GM23338 (cell line): ENCODE results near the gene SH3RF3. TPM values are rescaled to one million over a fixed set of nuclear protein-coding genes. Genes with fewer than 3 reads are reported as not detected.

ENCODE experiments used
- ATAC-seq: fragments of 200-7000 bp; cut with Tn5 transposase; 3 replicates; pipeline ENCODE4 v1.9.1; 2020
- DNase-seq: peaks from one replicate; pipeline ENCODE4 v3.0.0-alpha.2; 2015; ENCODE audit warnings: low spot score
- H2AFZ ChIP-seq: fragments of 200-600 bp; sonication (generic); 2 replicates; pipeline ENCODE4 v1.8.0; 2016; ENCODE audit warnings: antibody characterized with exemption, mild to moderate bottlenecking, moderate library complexity
- H3F3A ChIP-seq: fragments of 200-600 bp; sonication (generic); replicated peaks from 2 replicates; pipeline ENCODE4 v1.8.0; 2017; ENCODE audit warnings: antibody characterized with exemption, mixed run types, low read depth
- H3K27ac ChIP-seq: fragments of 200-600 bp; sonication (generic); 2 replicates; pipeline ENCODE4 v1.6.1; 2016; ENCODE audit warnings: low read depth
- H3K27me3 ChIP-seq: fragments of 200-600 bp; sonication (generic); 2 replicates; pipeline ENCODE4 v1.8.0; 2016; ENCODE audit warnings: mild to moderate bottlenecking, mixed run types, moderate library complexity; ENCODE audit not compliant: insufficient read depth
- H3K36me3 ChIP-seq: fragments of 200-600 bp; sonication (generic); 2 replicates; pipeline ENCODE4 v1.8.0; 2016; ENCODE audit warnings: mild to moderate bottlenecking; ENCODE audit not compliant: insufficient read depth
- H3K4me1 ChIP-seq: fragments of 200-600 bp; sonication (generic); 2 replicates; pipeline ENCODE4 v1.8.0; 2016; ENCODE audit warnings: mild to moderate bottlenecking, moderate library complexity; ENCODE audit not compliant: insufficient read depth
- H3K4me2 ChIP-seq: fragments of 200-600 bp; sonication (generic); 2 replicates; pipeline ENCODE4 v1.7.1; 2017; ENCODE audit warnings: mixed run types
- H3K4me3 ChIP-seq: fragments of 200-600 bp; sonication (generic); 2 replicates; pipeline ENCODE4 v1.6.1; 2016; ENCODE audit warnings: mixed run types
- H3K79me2 ChIP-seq: fragments of 200-600 bp; sonication (generic); replicated peaks from 2 replicates; pipeline ENCODE4 v1.8.0; 2017; ENCODE audit warnings: mild to moderate bottlenecking; ENCODE audit not compliant: insufficient read depth
- H3K9me2 ChIP-seq: fragments of 200-600 bp; sonication (generic); 2 replicates; pipeline ENCODE4 v1.8.0; 2017; ENCODE audit not compliant: insufficient read depth
- H4K20me1 ChIP-seq: fragments of 200-600 bp; sonication (generic); replicated peaks from 2 replicates; pipeline ENCODE4 v1.8.0; 2017; ENCODE audit warnings: mild to moderate bottlenecking; ENCODE audit not compliant: insufficient read depth
- H3K27ac Mint-ChIP-seq: 2 replicates; pipeline ENCODE4 v1.8.0; 2020; ENCODE audit warnings: inconsistent platforms, mild to moderate bottlenecking, moderate library complexity, mixed read lengths
- H3K27me3 Mint-ChIP-seq: 3 replicates; pipeline ENCODE4 v1.8.0; 2022; ENCODE audit warnings: low read depth, mild to moderate bottlenecking, moderate library complexity, mixed read lengths, inconsistent platforms; ENCODE audit not compliant: insufficient read depth, poor library complexity
- H3K36me3 Mint-ChIP-seq: 3 replicates; pipeline ENCODE4 v1.8.0; 2021; ENCODE audit warnings: low read depth, mild to moderate bottlenecking, inconsistent platforms, moderate library complexity, mixed read lengths
- H3K4me1 Mint-ChIP-seq: 3 replicates; pipeline ENCODE4 v1.8.0; 2020; ENCODE audit warnings: mild to moderate bottlenecking, inconsistent platforms, mixed read lengths
- H3K4me3 Mint-ChIP-seq: 3 replicates; pipeline ENCODE4 v1.8.0; 2021; ENCODE audit warnings: moderate library complexity, mild to moderate bottlenecking, inconsistent platforms, mixed read lengths
- H3K9me3 Mint-ChIP-seq: 3 replicates; pipeline ENCODE4 v1.8.0; 2020; ENCODE audit warnings: moderate library complexity, mild to moderate bottlenecking, inconsistent platforms, mixed read lengths
- CTCF ChIP-seq, 2 experiments: fragments of 200-600 bp in 1 of 2; sonication (generic) in 1 of 2; conservative IDR thresholded peaks; 2 replicates each; pipeline versions ENCODE4 v1.5.1 to v1.6.1; 2016 to 2017; ENCODE audit warnings: antibody characterized with exemption in 2 of 2, low read depth in 2 of 2, mild to moderate bottlenecking in 2 of 2, moderate library complexity in 1 of 2
- ETS1 ChIP-seq: IDR thresholded peaks from 2 replicates; pipeline ENCODE4 v1.6.1; 2016; ENCODE audit warnings: antibody characterized with exemption
- EZH2 ChIP-seq: fragments of 200-600 bp; sonication (generic); IDR thresholded peaks from one replicate; pipeline ENCODE4 v1.8.0; 2017; ENCODE audit warnings: antibody characterized with exemption, mild to moderate bottlenecking, low read depth; ENCODE audit not compliant: unreplicated experiment
- EZH2phosphoT487 ChIP-seq: fragments of 200-600 bp; sonication (generic); IDR thresholded peaks from one replicate; pipeline ENCODE4 v1.8.1; 2018; ENCODE audit warnings: antibody characterized with exemption; ENCODE audit not compliant: unreplicated experiment
- ZNF114 ChIP-seq: fragments of 250-450 bp; sonication (Bioruptor Pico); IDR thresholded peaks from 2 replicates; pipeline ENCODE4 v1.5.0; 2020; ENCODE audit warnings: mild to moderate bottlenecking, moderate library complexity
- ZNF462 ChIP-seq: fragments of 250-450 bp; sonication (Bioruptor Pico); IDR thresholded peaks from 2 replicates; pipeline ENCODE4 v1.5.0; 2020; ENCODE audit warnings: mild to moderate bottlenecking, moderate library complexity
- polyA plus RNA-seq: library from polyadenylated mRNA; unstranded; fragments of >200 nt; fragmentation: Nextera tagmentation; extraction: Ambion mirVana; gene quantifications from 2 replicates; pipeline ENCODE4 v1.2.1, GENCODE V29; 2016
- total RNA-seq: library from RNA; depleted of rRNA; stranded (reverse); fragments of >200 nt; shearing (Covaris generic); gene quantifications from 2 replicates; pipeline ENCODE4 v1.2.3, GENCODE V29; 2014

The SH3RF3 gene
- total and polyA plus RNA-seq, 2 experiments from 2014 or later: 0.11 to 0.63 TPM

GRCh38 chr2:109188496-109188890 lies 59.5 kb downstream of the SH3RF3 start:
- no peaks in the 10 kb centered on the region for H3K4me1 Mint-ChIP-seq
- no peak overlapping the region for H3K27ac Mint-ChIP-seq
- H3K27ac ChIP-seq: no peak overlapping the region
- TF ChIP-seq ZNF114 (CRISPR knock-in tag) (no peak), ETS1 (no peak)
- no peaks in the 10 kb centered on the region for H3K27me3 Mint-ChIP-seq
- H3K79me2 ChIP-seq: no peaks in the 10 kb centered on the region
- H3F3A ChIP-seq: no peaks in the 10 kb centered on the region
- H3K27me3 ChIP-seq: no peaks in the 10 kb centered on the region
- H3K4me3 Mint-ChIP-seq: no peak overlapping the region
- peak; percentile 79 for ATAC-seq
- no peaks in the 10 kb centered on the region for H3K9me3 Mint-ChIP-seq
- H4K20me1 ChIP-seq: no peaks in the 10 kb centered on the region
- DNase-seq: peak; percentile 30
- H3K4me2 ChIP-seq: no peak overlapping the region
- H3K4me1 ChIP-seq: no peaks in the 10 kb centered on the region
- no peak overlapping the region for H3K4me3 ChIP-seq
- no peaks in the 10 kb centered on the region for H3K9me2 ChIP-seq
- no peaks in the 10 kb centered on the region for H3K36me3 Mint-ChIP-seq
- H3K36me3 ChIP-seq: no peaks in the 10 kb centered on the region
- H2AFZ ChIP-seq: peak overlapping the region; percentile 18; the same call in 1 of the 2 replicates

- Histone ChIP-seq H3K4me1 (no peaks in the 10 kb centered on the region), H4K20me1 (no peaks in the 10 kb centered on the region), H3F3A (no peaks in the 10 kb centered on the region), H3K79me2 (no peaks in the 10 kb centered on the region), H3K27me3 (no peaks in the 10 kb centered on the region), H3K4me3 (no peak overlapping the region), H3K9me2 (no peaks in the 10 kb centered on the region), H3K27ac (no peak overlapping the region), H2AFZ (peak overlapping the region; percentile 18; the same call in 1 of the 2 replicates), H3K4me2 (no peak overlapping the region), H3K36me3 (no peaks in the 10 kb centered on the region)
- H3K27ac Mint-ChIP-seq: no peak overlapping the region
- TF ChIP-seq EZH2 (no peak), ZNF462 (CRISPR knock-in tag) (no peak), CTCF (conservative IDR thresholded peaks at IDR 0.05; ENCODE audit: low read depth in 2 of 2) (no peak), EZH2phosphoT487 (no peak)
- H3K4me1 Mint-ChIP-seq: no peaks in the 10 kb centered on the region
- H3K36me3 Mint-ChIP-seq: no peaks in the 10 kb centered on the region
- ATAC-seq (no peak), DNase-seq (no peak)
- no peaks in the 10 kb centered on the region for H3K27me3 Mint-ChIP-seq
- no peak overlapping the region for H3K4me3 Mint-ChIP-seq
- H3K9me3 Mint-ChIP-seq: no peaks in the 10 kb centered on the region
These were observed 59.9 kb downstream of the SH3RF3 start for GRCh38 chr2:109188898-109189297.
